ENCODE data around the gene PLEKHM3. TPM values are rescaled to one million over a fixed set of nuclear protein-coding genes. Genes with fewer than 3 reads are reported as not detected.

Gene PLEKHM3
- total and polyA plus RNA-seq, 2 donors (not counting 3 experiments of a cell fraction or from before 2014, with no cell fraction given): 3.1 to 9.1 TPM

- POLR2A ChIA-PET: no interaction called here
- Histone ChIP-seq H3K79me2 (ENCODE audit: control insufficient read depth, insufficient read depth, low read length) (no peaks in the 10 kb centered on the region), H3K27me3 (ENCODE audit: control insufficient read depth in 2 of 2, insufficient read depth in 2 of 2, low read length in 2 of 2) (no peaks in the 10 kb centered on the region), H3K4me1 (ENCODE audit: control insufficient read depth, extremely low read depth, insufficient read depth, low read length) (peaks cover 4% of the 10 kb centered on the region), H3K9ac (replicated peaks; ENCODE audit: extremely low read depth, insufficient read depth, low read length) (no peak overlapping the region), H3K9me1 (replicated peaks; ENCODE audit: control insufficient read depth, extremely low read depth, insufficient read depth, low read length) (no peaks in the 10 kb centered on the region), H3K36me3 (ENCODE audit: control insufficient read depth in 2 of 2, extremely low read depth in 1 of 2, insufficient read depth in 2 of 2, low read length in 2 of 2) (no peaks in the 10 kb centered on the region), H2AFZ (ENCODE audit: low read depth, low read length) (no peak overlapping the region), H4K20me1 (replicated peaks; ENCODE audit: control insufficient read depth, extremely low read depth, insufficient read depth, low read length) (no peaks in the 10 kb centered on the region), H3K4me3 (replicated peaks in 1 of 3; ENCODE audit: insufficient read depth in 1 of 3, low read depth in 1 of 3, low read length in 3 of 3) (no peak overlapping the region), H3K9me3 (replicated peaks; ENCODE audit: control insufficient read depth, insufficient read depth, low read length) (no peaks in the 10 kb centered on the region), H3K4me2 (ENCODE audit: insufficient read depth, low read length) (no peak overlapping the region), H3K27ac (ENCODE audit: insufficient read depth, low read depth, low read length) (no peak overlapping the region)
- BruUV-seq (replicated peaks): no TSS peak
- intact Hi-C loops (cut with micrococcal nuclease): no loop called here
- no peak for FAIRE-seq
- CTCF ChIA-PET: interaction anchor here (1.0 to 1.7 kb wide), 3 partner anchors 15 to 91 kb away, joined by 3 to 6 read pairs (median 3); no protein-coding TSS in a partner anchor
- dilution Hi-C loops (cut with MboI; ENCODE audit: extremely low pct_ligation_motif_present, low sequenced_read_pairs): no loop called here
- TF ChIP-seq POLR2A (IDR thresholded peaks at IDR 0.05; ENCODE audit: low read depth, low read length) (no peak), EZH2 (IDR thresholded peaks at IDR 0.05; ENCODE audit: borderline replicate concordance, low read depth, low read length, severe bottlenecking) (no peak), CTCF (IDR thresholded peaks at IDR 0.05; ENCODE audit: extremely low read depth in 1 of 2, insufficient read depth in 1 of 2, low read depth in 1 of 2, low read length in 2 of 2) (no peak), POLR2AphosphoS5 (IDR thresholded peaks at IDR 0.05; ENCODE audit: insufficient read depth, low read depth, low read length) (no peak), FOS (IDR thresholded peaks at IDR 0.05; ENCODE audit: borderline replicate concordance, insufficient read depth, low read length) (no peak), MAX (IDR thresholded peaks at IDR 0.05; ENCODE audit: insufficient read depth, insufficient read length) (no peak), MYC (IDR thresholded peaks at IDR 0.05; ENCODE audit: low read depth, low read length) (no peak), GATA2 (IDR thresholded peaks at IDR 0.05; ENCODE audit: insufficient read depth, insufficient read length, low read depth, low read length) (no peak), JUN (IDR thresholded peaks at IDR 0.05; ENCODE audit: borderline replicate concordance, insufficient read depth, insufficient read length, low read depth) (no peak)
- no peak for DNase-seq (ENCODE audit: low read depth, low spot score)
Measured at GRCh38 chr2:207881902-207882301, 143.4 kb downstream of the PLEKHM3 start.
